Smooth muscle cell of the brain vasculature (primary cell): ENCODE measurements around the gene SEZ6.

Source experiments
- DNase-seq: peaks from one replicate; pipeline ENCODE4 v3.0.0-alpha.2; 2012; ENCODE audit warnings: low read depth, low spot score

SEZ6 gene

GRCh38 chr17:28906706-28907438 lies 99.0 kb downstream of the SEZ6 start:
- no peak for DNase-seq

- no peak for DNase-seq
These were observed 99.6 kb downstream of the SEZ6 start for GRCh38 chr17:28906276-28906675.
